Tibial artery (tissue), 4 donors: ENCODE data around the gene FHIP1A.

Source experiments
- DNase-seq, 2 donors: peaks; one replicate each; pipeline ENCODE4 v3.0.0-alpha.2; 2019
- H3K27ac ChIP-seq, 2 donors: fragments of 200-600 bp; sonication (generic) in 1 of 2; 1 replicate in 1 of 2; 2 replicates in 1 of 2; pipeline ENCODE4 v1.5.1; 2018 to 2019; ENCODE audit warnings: mild to moderate bottlenecking in 1 of 2
- H3K27me3 ChIP-seq, 2 donors: fragments of 200-600 bp; sonication (generic) in 1 of 2; one replicate each; pipeline versions ENCODE4 v1.5.1 to v1.6.0; 2016 to 2019
- H3K36me3 ChIP-seq, 3 donors: fragments of 200-600 bp; sonication (generic) in 2 of 3; one replicate each; pipeline ENCODE4 v1.5.1; 2016 to 2019; ENCODE audit warnings: mild to moderate bottlenecking in 2 of 3
- H3K4me1 ChIP-seq, 4 donors: fragments of 200-600 bp; sonication (generic) in 2 of 4; 1 replicate in 3 of 4; 2 replicates in 1 of 4; pipeline ENCODE4 v1.5.1; 2016 to 2019
- H3K4me3 ChIP-seq, 2 donors: fragments of 200-600 bp; sonication (generic) in 1 of 2; 1 replicate in 1 of 2; 2 replicates in 1 of 2; pipeline ENCODE4 v1.5.1; 2018 to 2019; ENCODE audit warnings: mild to moderate bottlenecking in 2 of 2
- H3K9me3 ChIP-seq, 3 donors: fragments of 200-600 bp; sonication (generic) in 1 of 3; one replicate each; pipeline ENCODE4 v1.5.1; 2016 to 2019
- intact Hi-C: fragments of 100-400 bp; cut with DNase I; formaldehyde crosslinking; loops from one replicate; pipeline ENCODE4 v1.15.0; 2023; ENCODE audit warnings: low total_unique reads
- TF ChIP-seq, protein P1 (sequence below), 2 experiments: fragments of 200-600 bp in 1 of 2; fragments of 450-650 bp in 1 of 2; IDR thresholded peaks; one replicate each; pipeline ENCODE4 v1.5.1; 2017 to 2019; ENCODE audit warnings: antibody characterized with exemption in 2 of 2, mild to moderate bottlenecking in 1 of 2, moderate library complexity in 1 of 2

The FHIP1A gene

GRCh38 chr4:151429957-151430570, 21.1 kb downstream of the FHIP1A start:
- H3K4me1 ChIP-seq = peaks cover 0 to 5% (median 0%) of the 10 kb centered on the region in 4 donors
- no peak overlapping the region for H3K4me3 ChIP-seq
- H3K36me3 ChIP-seq = no peaks in the 10 kb centered on the region
- DNase-seq = no peak
- intact Hi-C loops = no loop called here
- H3K27me3 ChIP-seq = no peaks in the 10 kb centered on the region
- no peaks in the 10 kb centered on the region for H3K9me3 ChIP-seq
- TF ChIP-seq, protein P1, sequence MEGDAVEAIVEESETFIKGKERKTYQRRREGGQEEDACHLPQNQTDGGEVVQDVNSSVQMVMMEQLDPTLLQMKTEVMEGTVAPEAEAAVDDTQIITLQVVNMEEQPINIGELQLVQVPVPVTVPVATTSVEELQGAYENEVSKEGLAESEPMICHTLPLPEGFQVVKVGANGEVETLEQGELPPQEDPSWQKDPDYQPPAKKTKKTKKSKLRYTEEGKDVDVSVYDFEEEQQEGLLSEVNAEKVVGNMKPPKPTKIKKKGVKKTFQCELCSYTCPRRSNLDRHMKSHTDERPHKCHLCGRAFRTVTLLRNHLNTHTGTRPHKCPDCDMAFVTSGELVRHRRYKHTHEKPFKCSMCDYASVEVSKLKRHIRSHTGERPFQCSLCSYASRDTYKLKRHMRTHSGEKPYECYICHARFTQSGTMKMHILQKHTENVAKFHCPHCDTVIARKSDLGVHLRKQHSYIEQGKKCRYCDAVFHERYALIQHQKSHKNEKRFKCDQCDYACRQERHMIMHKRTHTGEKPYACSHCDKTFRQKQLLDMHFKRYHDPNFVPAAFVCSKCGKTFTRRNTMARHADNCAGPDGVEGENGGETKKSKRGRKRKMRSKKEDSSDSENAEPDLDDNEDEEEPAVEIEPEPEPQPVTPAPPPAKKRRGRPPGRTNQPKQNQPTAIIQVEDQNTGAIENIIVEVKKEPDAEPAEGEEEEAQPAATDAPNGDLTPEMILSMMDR (IDR thresholded peaks at IDR 0.05) = no peak
- H3K27ac ChIP-seq = no peak overlapping the region

DNA sequence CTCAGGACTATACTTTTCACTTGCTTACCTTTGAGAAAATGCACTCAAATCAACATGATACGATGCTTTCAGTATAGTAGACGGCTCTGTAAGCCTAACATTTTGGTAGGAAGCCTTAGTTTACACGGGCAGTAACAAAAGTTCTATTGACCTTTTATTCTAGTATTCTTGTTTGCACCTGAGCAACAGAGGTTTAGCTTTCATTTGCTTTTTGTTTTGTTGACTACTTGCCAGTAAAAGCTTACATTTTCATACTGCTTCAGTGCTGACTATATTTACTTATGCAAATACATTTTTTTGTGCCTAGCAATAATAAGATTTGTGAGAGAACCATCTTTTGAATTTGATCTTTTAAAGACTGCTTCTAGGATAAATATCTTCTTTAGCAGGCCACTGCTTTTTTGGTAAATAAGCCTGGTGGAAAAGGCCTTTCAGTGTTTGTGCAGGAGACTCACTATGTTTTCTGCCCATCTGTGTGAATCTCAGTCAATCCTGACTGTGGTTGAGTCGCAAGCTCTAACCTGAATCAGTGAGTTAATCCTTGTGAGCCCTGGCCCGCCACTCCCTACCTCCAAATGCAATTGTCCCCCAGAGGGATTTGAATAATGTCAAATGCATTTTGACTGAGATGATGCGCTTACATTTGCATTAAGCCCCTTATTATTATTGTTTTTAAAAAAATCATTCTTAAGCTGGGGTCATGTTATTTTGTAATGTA, 21.9 kb downstream of the FHIP1A start:
- Histone ChIP-seq H3K27me3 (no peaks in the 10 kb centered on the region), H3K4me1 (peaks cover 0 to 5% (median 0%) of the 10 kb centered on the region in 4 donors), H3K27ac (no peak overlapping the region), H3K36me3 (no peaks in the 10 kb centered on the region), H3K4me3 (no peak overlapping the region), H3K9me3 (no peaks in the 10 kb centered on the region)
- DNase-seq = no peak
- TF ChIP-seq, protein P1 (IDR thresholded peaks at IDR 0.05) = no peak
- intact Hi-C loops = no loop called here

DNA sequence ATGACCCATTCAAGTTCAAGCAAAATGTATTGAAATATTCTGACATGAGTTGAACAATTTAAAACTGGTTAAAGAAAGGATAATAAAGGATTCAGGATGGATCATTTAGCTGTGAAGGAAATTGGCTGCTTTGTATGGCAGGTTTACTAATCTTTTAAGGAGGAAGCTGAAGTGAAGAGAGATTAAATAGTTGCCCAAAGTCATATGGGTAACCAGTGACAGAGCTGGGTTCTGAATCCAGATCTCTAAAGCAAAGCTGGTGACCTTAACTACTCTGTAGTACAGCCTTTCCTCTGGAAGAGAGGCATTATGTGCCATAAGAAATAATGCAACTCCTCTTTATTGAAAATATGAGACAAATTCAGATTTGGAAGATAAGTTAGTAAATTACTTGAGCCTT, 22.8 kb downstream of the FHIP1A start:
- no peaks in the 10 kb centered on the region for H3K36me3 ChIP-seq
- no peak for DNase-seq
- H3K4me1 ChIP-seq = peaks cover 0 to 5% (median 0%) of the 10 kb centered on the region in 4 donors
- H3K4me3 ChIP-seq = no peak overlapping the region
- no peaks in the 10 kb centered on the region for H3K9me3 ChIP-seq
- no peak overlapping the region for H3K27ac ChIP-seq
- no peaks in the 10 kb centered on the region for H3K27me3 ChIP-seq
- intact Hi-C loops = no loop called here
- TF ChIP-seq, protein P1 (IDR thresholded peaks at IDR 0.05) = no peak

- Histone ChIP-seq H3K4me1 (peaks cover 0 to 5% (median 0%) of the 10 kb centered on the region in 4 donors), H3K36me3 (no peaks in the 10 kb centered on the region), H3K27me3 (no peaks in the 10 kb centered on the region), H3K4me3 (no peak overlapping the region), H3K9me3 (no peaks in the 10 kb centered on the region), H3K27ac (no peak overlapping the region)
- DNase-seq = no peak
- TF ChIP-seq, protein P1 (IDR thresholded peaks at IDR 0.05) = no peak
- intact Hi-C loops = no loop called here
These were observed 23.7 kb downstream of the FHIP1A start for GRCh38 chr4:151432654-151433053.

DNA sequence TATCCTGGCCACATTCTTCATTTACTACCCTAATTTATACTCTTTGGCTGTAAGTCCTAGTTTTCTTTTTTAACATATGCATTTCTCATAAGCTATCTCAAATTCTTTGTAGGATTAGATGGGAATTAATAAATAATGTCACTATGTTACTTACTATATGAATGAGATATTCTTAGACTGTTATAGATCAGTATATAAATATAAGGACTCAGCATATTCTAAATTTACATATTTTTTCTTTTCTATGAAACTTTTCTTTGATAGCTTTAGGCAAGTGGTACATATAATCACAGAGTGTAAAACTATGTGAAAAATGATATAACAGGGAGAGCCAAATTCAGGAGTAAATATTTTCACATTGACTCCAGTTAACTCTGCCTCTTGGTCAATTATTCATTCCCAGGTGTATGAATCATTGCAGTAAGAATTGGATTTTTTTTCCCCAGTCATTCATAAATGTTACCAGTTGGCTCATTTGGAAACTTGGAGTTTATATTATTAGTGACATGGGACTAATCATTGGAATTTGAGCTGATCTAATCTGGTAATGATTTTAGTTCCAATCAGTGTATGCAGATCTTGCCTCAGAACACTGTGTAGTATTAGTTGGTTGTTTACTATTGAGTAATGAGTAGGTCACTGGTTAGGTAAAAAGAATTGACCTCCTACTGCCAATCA, 25.3 kb downstream of the FHIP1A start:
- intact Hi-C loops = no loop called here

More for the DNA sequence above, 25.3 kb downstream of the FHIP1A start:
- H3K4me3 ChIP-seq = no peak overlapping the region
- DNase-seq = no peak
- H3K4me1 ChIP-seq = peaks cover 0 to 5% (median 0%) of the 10 kb centered on the region in 4 donors
- TF ChIP-seq, protein P1 (IDR thresholded peaks at IDR 0.05) = no peak
- no peaks in the 10 kb centered on the region for H3K9me3 ChIP-seq
- H3K27ac ChIP-seq = no peak overlapping the region
- H3K27me3 ChIP-seq = no peaks in the 10 kb centered on the region
- H3K36me3 ChIP-seq = no peaks in the 10 kb centered on the region
